Hematopoietic multipotent progenitor cell treated with erythropoietin and hydrocortisone succinate and interleukin-3 and kit ligand, for 15 days (in vitro differentiated cells): ENCODE data around the gene C11orf24.

Experiments used
- DNase-seq: peaks from one replicate; pipeline ENCODE4 v3.0.0-alpha.2; 2015; ENCODE audit warnings: low spot score

Gene C11orf24

GRCh38 chr11:68271781-68272608 lies at the start of gene C11orf24:
Gene C11orf24 (minus strand): TSS chr11:68271973. CDS start chr11:68263767, 8,206 bp downstream.
- peak; percentile 95 for DNase-seq

- no peak for DNase-seq
Observed at GRCh38 chr11:68317147-68317785, 45.5 kb upstream of the C11orf24 start.

- DNase-seq: no peak
Observed at GRCh38 chr11:68315171-68315920, 43.6 kb upstream of the C11orf24 start.

- peak; percentile 19 for DNase-seq
Observed at GRCh38 chr11:68314203-68315170, 42.7 kb upstream of the C11orf24 start.

- DNase-seq: peak; percentile 19
Observed at GRCh38 chr11:68313574-68314202, 41.9 kb upstream of the C11orf24 start.

- no peak for DNase-seq
Observed at GRCh38 chr11:68312780-68313573, 41.2 kb upstream of the C11orf24 start.

GRCh38 chr11:68312117-68312779 lies 40.5 kb upstream of the C11orf24 start, which contains the start of gene LRP5:
Gene LRP5 (plus strand): TSS chr11:68312591. CDS start chr11:68312715, 124 bp downstream.
- no peak for DNase-seq

GRCh38 chr11:68311160-68312116 lies 39.7 kb upstream of the C11orf24 start:
- no peak for DNase-seq

- no peak for DNase-seq
Observed at GRCh38 chr11:68309621-68310185, 37.9 kb upstream of the C11orf24 start.

- no peak for DNase-seq
Observed at GRCh38 chr11:68308068-68308467, 36.3 kb upstream of the C11orf24 start.

GRCh38 chr11:68306636-68307035 lies 34.9 kb upstream of the C11orf24 start:
- DNase-seq: no peak

GRCh38 chr11:68303982-68304780 lies 32.4 kb upstream of the C11orf24 start:
- DNase-seq: no peak

- no peak for DNase-seq
Observed at GRCh38 chr11:68303083-68303482, 31.3 kb upstream of the C11orf24 start.

- DNase-seq: no peak
Observed at GRCh38 chr11:68302670-68303069, 30.9 kb upstream of the C11orf24 start.

GRCh38 chr11:68302256-68302655 lies 30.5 kb upstream of the C11orf24 start:
- no peak for DNase-seq

GRCh38 chr11:68300076-68300830 lies 28.5 kb upstream of the C11orf24 start:
- no peak for DNase-seq
